Measurements from ENCODE around the gene SLC30A3. TPM values are rescaled to one million over a fixed set of nuclear protein-coding genes. Genes with fewer than 3 reads are reported as not detected.

SLC30A3 gene
- total RNA-seq, 2 experiments from 2014 or later, result not detected

DNA sequence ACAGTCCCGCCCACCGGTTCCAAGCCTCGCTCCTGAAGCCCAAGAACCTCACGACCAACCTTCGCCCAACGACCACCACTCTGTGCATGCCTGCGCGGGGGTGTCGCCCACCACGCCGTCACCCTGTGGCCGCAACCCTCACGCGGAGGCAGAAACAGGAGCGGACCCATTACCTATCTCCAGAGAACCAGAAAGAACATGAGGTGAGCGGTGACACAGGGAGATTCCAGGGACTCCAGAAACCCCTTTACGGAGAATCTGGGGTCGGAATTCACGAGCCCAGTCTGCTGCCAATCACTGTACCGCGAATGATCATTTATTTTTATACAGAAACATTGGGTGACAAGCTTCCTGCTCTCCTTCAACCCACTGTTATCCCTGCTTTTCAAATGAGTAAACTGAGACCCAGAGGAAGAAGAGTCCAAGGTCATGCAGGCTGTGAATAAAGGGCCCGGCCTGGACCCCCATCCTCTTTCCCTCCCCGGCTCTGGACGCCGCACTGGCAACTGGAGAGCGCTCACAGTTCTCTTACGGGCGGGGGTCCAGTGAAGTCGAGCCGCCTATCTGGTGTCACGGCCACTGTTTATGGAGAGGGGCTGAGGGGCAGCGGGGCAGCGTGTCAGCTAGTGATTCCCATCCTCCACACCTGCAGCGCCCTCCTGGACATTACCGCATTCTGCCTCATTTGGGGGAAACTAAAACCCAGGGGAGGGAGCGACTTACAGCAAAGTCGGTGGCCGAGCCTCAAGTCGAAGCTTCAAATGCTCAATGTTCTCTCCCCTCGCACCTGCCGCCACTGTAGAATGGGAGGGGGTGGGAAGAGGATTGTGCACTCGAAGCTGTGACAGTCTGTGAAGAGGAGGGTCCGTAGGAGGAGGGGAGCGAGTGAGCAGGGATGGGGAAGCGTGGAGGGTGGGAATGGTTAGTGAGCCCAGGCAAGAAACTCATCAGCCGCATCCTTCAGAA, 723 bp upstream of the SLC30A3 start:
- H3K36me3 ChIP-seq (ENCODE audit: insufficient read depth, low read length), result no peaks in the 10 kb centered on the region
- no peak overlapping the region for H3K27ac Mint-ChIP-seq
- ChIA-PET CTCF (interaction anchor here (1.0 to 1.2 kb wide), 3 partner anchors 16 to 46 kb away, joined by 3 to 5 read pairs (median 3); partner anchors contain the start of gene CAD), POLR2A (interaction anchor here (0.7 kb wide), 3 partner anchors 16 to 812 kb away, joined by 3 to 5 read pairs (median 3); partner anchors contain the start of genes ATRAID and SLC5A6)
- H3K4me3 ChIP-seq (ENCODE audit: low read length), result peak overlapping the region; percentile 45
- intact Hi-C loops (cut with DNase I, micrococcal nuclease), result loop anchor here in 1 of 2 experiments (10.0 kb wide), 1 partner anchor 49 kb away; the partner anchor contains the start of genes ATRAID, CAD and SLC5A6
- H3K27me3 ChIP-seq (ENCODE audit: control insufficient read depth in 1 of 2, insufficient read depth in 2 of 2, low read length in 2 of 2), result peaks cover 55 to 61% of the 10 kb centered on the region in 2 experiments
- no peaks in the 10 kb centered on the region for H3K9me3 Mint-ChIP-seq
- ATAC-seq (ENCODE audit: poor library complexity) (no peak), DNase-seq (peak in 2 of 14 experiments; percentile 40 to 45)
- H3K27ac ChIP-seq (ENCODE audit: low read depth in 1 of 2, low read length in 2 of 2), result no peak overlapping the region
- peaks cover 26% of the 10 kb centered on the region for H3K4me1 Mint-ChIP-seq (ENCODE audit: low read depth)
- TF ChIP-seq, protein P1, sequence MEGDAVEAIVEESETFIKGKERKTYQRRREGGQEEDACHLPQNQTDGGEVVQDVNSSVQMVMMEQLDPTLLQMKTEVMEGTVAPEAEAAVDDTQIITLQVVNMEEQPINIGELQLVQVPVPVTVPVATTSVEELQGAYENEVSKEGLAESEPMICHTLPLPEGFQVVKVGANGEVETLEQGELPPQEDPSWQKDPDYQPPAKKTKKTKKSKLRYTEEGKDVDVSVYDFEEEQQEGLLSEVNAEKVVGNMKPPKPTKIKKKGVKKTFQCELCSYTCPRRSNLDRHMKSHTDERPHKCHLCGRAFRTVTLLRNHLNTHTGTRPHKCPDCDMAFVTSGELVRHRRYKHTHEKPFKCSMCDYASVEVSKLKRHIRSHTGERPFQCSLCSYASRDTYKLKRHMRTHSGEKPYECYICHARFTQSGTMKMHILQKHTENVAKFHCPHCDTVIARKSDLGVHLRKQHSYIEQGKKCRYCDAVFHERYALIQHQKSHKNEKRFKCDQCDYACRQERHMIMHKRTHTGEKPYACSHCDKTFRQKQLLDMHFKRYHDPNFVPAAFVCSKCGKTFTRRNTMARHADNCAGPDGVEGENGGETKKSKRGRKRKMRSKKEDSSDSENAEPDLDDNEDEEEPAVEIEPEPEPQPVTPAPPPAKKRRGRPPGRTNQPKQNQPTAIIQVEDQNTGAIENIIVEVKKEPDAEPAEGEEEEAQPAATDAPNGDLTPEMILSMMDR (IDR thresholded peaks at IDR 0.05), result no peak
- peaks cover 44% of the 10 kb centered on the region for H3K27me3 Mint-ChIP-seq
- peaks cover 0 to 15% of the 10 kb centered on the region in 2 experiments for H3K9me3 ChIP-seq (ENCODE audit: control insufficient read depth in 1 of 2, insufficient read depth in 1 of 2, low read length in 2 of 2)
- H3K4me3 Mint-ChIP-seq, result peak overlapping the region; percentile 95
- no peaks in the 10 kb centered on the region for H3K36me3 Mint-ChIP-seq (ENCODE audit: low read depth)
- H3K4me1 ChIP-seq (ENCODE audit: insufficient read depth, low read length), result peaks cover 42% of the 10 kb centered on the region

DNA sequence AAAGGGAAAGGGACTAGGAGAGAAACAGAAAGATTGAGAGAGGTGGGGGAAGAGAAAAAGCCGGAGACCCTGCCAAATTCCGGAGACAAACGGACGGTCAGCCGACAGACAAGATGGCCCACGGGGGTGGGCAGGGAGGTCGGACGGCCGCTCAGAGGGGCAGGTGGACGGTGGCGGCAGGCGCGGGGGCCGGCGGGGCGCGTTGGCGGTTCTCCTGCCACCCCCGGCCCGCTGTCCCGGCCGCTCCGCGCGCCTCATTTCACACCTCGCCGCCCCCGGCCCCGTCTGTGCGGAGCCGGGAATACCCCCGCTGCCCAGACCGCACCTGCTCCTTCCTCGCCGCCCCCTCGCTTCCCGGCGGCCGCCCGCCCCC, 935 bp downstream of the SLC30A3 start:
- no peaks in the 10 kb centered on the region for H3K9me3 Mint-ChIP-seq
- TF ChIP-seq, protein P1 (IDR thresholded peaks at IDR 0.05), result no peak
- H3K4me1 Mint-ChIP-seq (ENCODE audit: low read depth), result peaks cover 26% of the 10 kb centered on the region
- H3K9me3 ChIP-seq (ENCODE audit: control insufficient read depth in 1 of 2, insufficient read depth in 1 of 2, low read length in 2 of 2), result peaks cover 0 to 15% of the 10 kb centered on the region in 2 experiments
- H3K27me3 ChIP-seq (ENCODE audit: control insufficient read depth in 1 of 2, insufficient read depth in 2 of 2, low read length in 2 of 2), result peaks cover 66 to 76% of the 10 kb centered on the region in 2 experiments
- DNase-seq, result peak in 1 of 14 experiments; percentile 21
- peak overlapping the region; percentile 88 for H3K4me3 Mint-ChIP-seq
- intact Hi-C loops (cut with DNase I, micrococcal nuclease), result loop anchor here in 1 of 2 experiments (10.0 kb wide), 1 partner anchor 47 kb away; the partner anchor contains the start of genes ATRAID, CAD and SLC5A6
- peaks cover 42% of the 10 kb centered on the region for H3K4me1 ChIP-seq (ENCODE audit: insufficient read depth, low read length)
- no peaks in the 10 kb centered on the region for H3K36me3 ChIP-seq (ENCODE audit: insufficient read depth, low read length)
- H3K4me3 ChIP-seq (ENCODE audit: low read length), result no peak overlapping the region
- H3K27ac ChIP-seq (ENCODE audit: low read depth in 1 of 2, low read length in 2 of 2), result no peak overlapping the region
- H3K36me3 Mint-ChIP-seq (ENCODE audit: low read depth), result no peaks in the 10 kb centered on the region
- ChIA-PET CTCF (no interaction called here), POLR2A (no interaction called here)
- peaks cover 57% of the 10 kb centered on the region for H3K27me3 Mint-ChIP-seq
- ATAC-seq (ENCODE audit: poor library complexity), result no peak
- no peak overlapping the region for H3K27ac Mint-ChIP-seq

DNA sequence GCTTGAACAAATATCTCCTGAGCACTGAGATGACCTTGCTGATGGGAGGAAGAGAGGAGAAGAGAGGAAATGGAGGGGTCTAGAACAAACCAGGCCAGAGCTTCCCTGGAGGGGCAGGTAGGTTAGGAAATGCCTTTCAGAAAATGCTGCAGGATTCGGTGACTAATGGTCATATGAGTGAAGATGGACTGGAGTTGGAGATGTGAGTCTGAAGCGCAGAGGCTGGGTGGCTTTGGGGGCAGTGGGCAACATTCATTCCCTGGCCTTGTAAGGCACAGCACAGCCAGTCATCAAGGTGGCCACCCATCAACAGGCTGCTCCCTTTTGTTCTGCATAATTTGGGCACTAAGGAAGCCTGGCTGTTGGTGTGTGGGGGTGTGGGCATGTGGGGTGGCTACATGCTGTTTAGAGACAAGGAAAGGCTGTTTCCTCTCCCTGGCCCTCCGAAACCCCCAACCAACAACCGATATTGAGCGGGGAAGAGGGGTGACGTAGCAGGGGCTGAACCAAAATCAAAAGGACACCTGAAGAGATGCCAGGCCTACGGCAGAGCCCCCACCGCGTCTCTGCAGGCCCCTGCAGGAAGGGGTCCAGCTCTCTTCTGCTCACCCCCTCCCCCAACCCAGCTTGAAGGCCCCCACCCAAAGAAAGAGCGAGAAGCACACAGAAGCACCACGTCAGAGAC, 1.5 kb downstream of the SLC30A3 start:
- Mint-ChIP-seq H3K4me1 (ENCODE audit: low read depth) (peaks cover 26% of the 10 kb centered on the region), H3K9me3 (no peaks in the 10 kb centered on the region), H3K27me3 (peaks cover 62% of the 10 kb centered on the region), H3K27ac (no peak overlapping the region), H3K36me3 (ENCODE audit: low read depth) (no peaks in the 10 kb centered on the region), H3K4me3 (peak overlapping the region; percentile 88)
- POLR2A ChIA-PET, result no interaction called here
- H3K27me3 ChIP-seq (ENCODE audit: control insufficient read depth in 1 of 2, insufficient read depth in 2 of 2, low read length in 2 of 2), result peaks cover 68 to 81% of the 10 kb centered on the region in 2 experiments
- peaks cover 42% of the 10 kb centered on the region for H3K4me1 ChIP-seq (ENCODE audit: insufficient read depth, low read length)
- H3K36me3 ChIP-seq (ENCODE audit: insufficient read depth, low read length), result no peaks in the 10 kb centered on the region
- TF ChIP-seq, protein P1 (IDR thresholded peaks at IDR 0.05), result no peak
- ATAC-seq (ENCODE audit: poor library complexity), result no peak
- no peak for DNase-seq
- H3K27ac ChIP-seq (ENCODE audit: low read depth in 1 of 2, low read length in 2 of 2), result no peak overlapping the region
- H3K4me3 ChIP-seq (ENCODE audit: low read length), result no peak overlapping the region
- intact Hi-C loops (cut with DNase I, micrococcal nuclease), result loop anchor here in 1 of 2 experiments (10.0 kb wide), 1 partner anchor 47 kb away; the partner anchor contains the start of genes ATRAID, CAD and SLC5A6
- peaks cover 0 to 15% of the 10 kb centered on the region in 2 experiments for H3K9me3 ChIP-seq (ENCODE audit: control insufficient read depth in 1 of 2, insufficient read depth in 1 of 2, low read length in 2 of 2)
- CTCF ChIA-PET, result no interaction called here

Data from CD4-positive, alpha-beta T cell (primary cell).